ENCODE results near the gene VPS33A.

DNA sequence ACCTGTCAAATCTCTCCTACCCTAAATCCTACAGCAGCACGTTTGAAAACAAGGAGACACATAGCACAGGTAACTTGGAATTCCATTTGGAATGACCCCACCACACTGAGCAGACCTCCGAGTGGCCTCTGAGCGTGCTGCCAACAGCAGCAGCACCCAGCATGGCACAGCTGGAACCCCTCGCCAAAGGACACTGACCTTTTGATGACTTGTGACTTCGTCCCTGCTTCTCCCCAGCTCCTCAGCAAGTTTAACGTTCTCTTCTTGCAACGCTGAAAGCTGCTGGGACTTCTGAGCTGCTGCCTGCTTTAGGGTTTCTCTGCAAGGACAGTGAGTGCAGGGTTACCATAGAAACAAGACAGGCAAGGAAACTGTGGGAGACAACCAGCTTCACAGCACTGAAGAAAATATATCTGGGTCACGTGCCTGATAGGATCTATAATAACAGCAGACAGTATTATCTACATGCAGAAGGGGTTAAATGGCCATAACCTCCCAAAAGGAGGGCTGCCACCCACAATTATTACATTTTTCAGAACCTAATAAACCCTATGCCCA, 43.3 kb upstream of the VPS33A start:
- TF ChIP-seq EZH2phosphoT487 (IDR thresholded peaks at IDR 0.05; ENCODE audit: borderline replicate concordance, low read depth, low read length), result no peak
- no peak for TF ChIP-seq CTCF (conservative IDR thresholded peaks at IDR 0.05; ENCODE audit: low read length)
